HG03280 (cell line): Measurements from ENCODE around the gene CHMP2A.

ENCODE experiments used
- ATAC-seq: cut with Tn5 transposase; IDR thresholded peaks from one replicate; pipeline ENCODE4 v1.9.1; 2021; ENCODE audit warnings: mild to moderate bottlenecking, moderate library complexity; ENCODE audit not compliant: unreplicated experiment

Gene CHMP2A

DNA sequence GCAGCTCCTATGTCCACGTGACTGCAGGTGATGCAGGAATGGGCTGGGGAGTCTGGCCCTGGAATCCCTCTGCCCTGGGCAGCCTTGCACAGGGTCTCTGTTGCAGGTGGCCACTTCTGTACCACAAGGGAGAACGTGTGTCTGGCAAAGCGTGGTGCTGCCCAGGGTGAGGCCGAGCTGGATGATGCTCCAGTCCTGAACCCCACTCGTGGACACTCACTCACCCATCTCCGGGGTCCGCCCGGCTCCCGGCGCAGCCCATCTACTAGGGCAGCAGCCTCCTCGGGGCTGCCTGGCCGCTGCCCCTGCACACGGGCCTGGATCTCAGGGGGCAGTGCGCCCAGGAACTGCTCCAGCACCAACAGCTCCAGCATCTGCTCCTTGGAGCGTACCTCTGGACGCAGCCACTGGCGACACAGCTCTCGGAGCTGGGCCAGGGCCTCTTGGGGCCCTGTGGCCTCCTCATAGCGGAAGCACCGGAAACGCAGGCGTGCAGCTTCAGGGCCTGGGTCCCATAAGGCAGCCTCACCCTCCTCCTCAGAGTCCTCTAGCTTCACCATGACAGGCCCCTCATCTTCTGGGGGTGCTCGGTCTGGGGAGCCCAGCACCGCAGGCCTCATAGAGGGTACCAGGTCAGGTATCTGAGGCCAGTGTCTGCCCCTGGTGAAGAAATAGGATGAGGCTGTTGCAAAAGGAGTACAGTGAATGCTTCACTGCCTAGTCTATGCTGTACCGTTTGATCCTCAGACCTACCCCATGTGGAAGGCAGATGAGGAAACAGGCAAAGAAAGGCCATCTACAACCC lies 16.1 kb upstream of the CHMP2A start:
- ATAC-seq = no peak

DNA sequence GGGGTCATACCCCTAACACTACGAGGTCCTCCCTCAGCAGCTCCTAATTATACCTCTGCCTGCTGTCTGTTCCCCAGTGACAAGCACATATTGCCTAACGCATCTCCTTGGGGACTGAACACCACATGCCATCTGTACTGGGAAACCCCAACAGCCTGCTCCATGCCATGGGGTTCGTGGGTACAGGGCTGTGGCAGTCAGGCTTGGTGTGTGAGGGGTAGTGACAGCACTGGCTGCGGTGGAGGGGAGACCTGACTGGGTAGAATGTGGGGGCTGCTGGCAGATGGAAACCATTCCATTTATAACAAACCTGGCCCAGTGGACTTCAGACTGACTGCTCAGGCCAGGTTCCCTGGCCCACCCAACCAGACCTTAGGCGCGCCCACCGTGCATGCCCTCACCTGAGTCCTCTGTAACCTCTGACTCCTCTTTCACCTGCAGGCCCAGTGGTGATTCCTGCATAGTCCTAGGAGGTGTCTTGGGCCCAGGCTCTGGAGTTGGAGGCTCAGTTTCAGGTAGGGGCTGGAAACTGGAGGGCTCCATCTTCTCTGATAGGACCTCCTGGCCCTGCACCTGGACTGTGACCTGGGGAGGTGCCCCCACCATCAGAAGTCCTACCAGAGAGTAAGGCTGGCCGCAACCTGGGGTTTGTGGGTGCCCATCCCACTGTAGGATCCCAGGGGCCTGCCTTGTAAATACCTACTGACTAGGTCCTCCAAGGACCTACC lies 15.2 kb upstream of the CHMP2A start:
- no peak for ATAC-seq

DNA sequence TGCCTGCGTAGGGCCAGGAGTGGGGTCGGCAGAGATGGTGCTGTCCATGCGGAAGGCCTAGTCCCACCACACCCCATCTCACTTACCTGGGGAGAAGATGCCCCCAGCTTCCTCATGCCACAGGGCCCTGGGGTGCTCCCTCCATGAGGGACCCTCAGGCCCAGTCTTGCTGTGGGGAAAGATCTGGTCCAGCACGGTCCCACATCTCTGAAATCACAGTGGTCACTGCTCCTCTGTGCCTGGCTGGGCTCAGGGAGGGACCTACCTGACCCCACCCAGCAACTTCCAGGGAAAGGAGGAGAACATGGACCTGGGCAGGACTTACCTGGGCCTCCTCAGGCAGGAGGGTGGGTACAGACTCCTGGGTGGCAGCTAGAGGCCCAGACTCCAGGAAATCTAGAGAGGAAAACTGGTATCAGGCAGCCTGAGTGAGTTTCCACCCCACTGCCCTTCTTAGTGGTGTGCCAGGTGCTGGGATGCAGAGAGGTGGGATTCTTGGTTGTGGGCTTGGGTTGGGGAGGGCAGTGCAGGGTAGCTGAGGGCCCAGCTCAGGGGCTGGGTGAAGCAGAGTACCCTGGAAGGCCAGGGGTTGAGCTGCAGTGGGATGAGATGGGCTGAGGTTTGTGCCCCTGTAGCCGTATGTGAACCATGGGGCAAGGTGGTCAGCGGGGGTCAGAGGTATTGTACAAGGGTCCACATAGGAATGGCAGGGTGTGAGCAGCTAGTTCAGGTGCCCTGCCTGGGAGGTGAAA lies 14.5 kb upstream of the CHMP2A start:
- ATAC-seq = no peak

DNA sequence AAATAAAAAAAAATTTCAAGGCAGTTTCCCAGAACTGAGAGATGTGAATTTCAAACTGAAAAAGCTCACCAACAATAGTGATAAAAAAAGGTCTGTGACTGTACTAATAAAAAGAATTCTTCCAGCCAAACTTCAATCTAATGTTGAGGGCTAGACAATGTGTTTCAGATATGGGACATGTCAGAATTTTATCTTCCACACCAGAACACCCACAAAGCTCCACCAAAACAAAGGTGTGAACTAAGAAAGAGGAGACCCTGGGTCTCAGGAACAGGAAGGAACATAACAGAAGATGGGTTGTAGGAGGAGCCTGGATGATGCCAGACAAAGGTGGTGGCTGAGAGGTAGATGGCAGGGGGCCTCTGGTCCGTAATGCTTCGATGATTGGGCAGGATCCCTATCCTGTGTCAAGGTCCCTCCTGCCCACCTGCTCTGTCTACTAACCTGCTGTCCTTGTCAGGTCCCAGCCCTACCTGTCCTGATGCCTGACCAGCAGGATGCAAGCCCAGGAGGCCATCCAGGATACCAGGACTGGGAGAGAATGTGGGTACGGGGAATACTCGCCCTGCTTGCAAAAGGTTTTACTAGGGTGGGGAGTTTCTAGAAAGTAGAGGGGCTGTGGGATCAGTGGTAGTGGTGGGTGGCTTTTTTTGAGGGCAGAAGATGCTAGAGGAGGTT lies 13.7 kb upstream of the CHMP2A start:
- ATAC-seq = no peak

DNA sequence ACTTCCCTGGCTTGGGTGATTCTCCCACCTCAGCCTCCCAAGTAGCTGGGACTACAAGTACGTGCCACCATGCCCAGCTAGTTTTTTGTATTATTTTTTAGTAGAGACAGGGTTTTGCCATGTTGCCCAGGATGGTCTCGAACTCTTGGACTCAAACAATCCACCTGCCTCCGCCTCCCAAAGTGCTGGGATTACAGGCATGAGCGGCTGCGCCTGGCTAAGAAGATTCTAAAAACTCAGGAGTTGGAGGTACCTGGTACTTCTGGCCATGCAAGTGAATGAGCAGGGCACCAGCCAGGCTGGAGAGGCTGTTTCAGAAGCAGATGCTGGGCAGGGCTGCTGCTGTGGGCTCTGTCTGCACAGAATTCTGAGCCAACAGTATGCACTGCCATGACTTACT lies 12.1 kb upstream of the CHMP2A start:
- no peak for ATAC-seq

DNA sequence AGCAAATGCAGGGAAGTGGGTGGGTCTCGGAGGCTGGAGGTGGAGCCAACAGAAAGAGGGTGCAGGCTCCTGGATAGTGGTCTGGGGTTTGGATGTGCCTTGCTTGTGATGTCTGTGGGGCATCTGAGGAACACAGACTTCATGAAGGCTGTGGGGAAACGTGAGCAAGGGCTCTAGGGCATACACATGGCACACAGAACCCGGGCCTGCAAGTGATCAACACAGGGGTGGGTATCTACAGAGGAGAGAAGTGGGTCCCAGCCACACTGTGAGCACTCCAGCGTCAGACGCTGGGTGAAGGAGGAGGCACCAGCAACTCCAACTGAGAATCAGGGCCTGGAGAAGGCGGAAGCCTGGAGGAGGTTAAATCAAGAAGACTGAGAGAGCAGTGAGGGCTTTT lies 8.9 kb upstream of the CHMP2A start:
- no peak for ATAC-seq

DNA sequence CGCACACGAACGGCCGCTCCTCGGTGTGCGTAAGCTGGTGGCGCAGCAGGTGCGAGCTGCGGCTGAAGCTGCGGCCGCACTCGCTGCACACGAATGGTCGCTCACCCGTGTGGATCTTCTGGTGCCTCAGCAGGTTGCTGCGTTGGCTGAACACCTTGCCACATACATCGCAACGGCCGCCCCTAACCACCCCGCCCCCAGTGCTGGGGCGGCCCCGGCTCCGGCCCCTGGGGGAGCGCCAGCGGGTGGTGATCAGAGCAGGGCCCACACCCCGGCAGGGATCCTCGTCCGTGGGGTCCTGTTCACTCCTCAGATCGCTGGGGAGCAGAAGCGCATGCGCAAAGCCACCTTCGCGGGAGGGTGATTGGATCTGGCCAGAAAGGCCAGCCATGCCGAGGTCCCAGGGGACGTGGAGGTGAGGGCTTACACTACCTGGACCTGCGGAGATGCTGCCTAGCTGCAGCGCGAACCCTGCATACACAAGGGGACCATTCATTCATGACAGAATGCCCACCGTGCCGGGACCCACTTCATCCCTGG lies 8.2 kb upstream of the CHMP2A start:
- ATAC-seq = no peak

DNA sequence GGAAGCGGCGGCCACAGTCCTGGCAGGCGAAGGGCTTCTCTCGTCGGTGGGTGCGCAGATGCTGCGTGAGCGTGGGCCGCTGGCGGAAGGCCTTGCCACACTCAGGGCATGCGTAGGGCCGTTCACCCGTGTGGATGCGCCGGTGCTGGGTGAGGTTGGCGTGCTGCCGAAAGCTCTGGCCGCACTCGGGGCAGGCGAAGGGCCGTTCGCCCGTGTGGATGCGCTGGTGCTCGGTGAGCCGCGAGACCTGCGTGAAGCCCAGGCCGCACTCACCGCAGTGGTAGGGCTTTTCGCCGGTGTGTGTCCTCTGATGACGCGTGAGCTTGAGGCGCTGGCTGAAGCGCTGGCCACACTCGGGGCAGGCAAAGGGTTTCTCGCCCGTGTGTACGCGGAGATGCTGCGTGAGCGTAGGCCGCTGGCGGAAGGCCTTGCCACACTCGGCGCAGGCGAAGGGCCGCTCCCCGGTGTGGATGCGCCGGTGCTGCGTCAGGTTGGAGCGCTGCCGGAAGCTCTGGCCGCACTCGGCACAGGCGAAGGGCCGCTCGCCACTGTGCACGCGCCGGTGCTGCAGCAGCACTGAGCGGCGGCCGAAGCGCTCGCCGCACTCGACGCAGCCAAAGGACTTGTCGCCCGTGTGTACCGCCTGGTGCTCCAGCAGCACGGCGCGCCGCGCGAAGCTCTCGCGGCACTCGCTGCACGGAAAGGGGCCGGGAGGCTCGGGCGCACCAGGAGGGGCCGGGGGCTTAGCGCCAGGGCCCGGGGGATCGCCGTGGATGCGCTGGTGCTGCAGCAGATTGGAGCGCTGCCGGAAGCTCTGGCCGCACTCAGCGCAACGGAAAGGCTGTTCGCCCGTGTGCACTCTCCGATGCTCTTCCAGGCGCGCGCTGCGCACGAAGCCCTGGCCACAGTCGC lies 7.5 kb upstream of the CHMP2A start:
- ATAC-seq = no peak

DNA sequence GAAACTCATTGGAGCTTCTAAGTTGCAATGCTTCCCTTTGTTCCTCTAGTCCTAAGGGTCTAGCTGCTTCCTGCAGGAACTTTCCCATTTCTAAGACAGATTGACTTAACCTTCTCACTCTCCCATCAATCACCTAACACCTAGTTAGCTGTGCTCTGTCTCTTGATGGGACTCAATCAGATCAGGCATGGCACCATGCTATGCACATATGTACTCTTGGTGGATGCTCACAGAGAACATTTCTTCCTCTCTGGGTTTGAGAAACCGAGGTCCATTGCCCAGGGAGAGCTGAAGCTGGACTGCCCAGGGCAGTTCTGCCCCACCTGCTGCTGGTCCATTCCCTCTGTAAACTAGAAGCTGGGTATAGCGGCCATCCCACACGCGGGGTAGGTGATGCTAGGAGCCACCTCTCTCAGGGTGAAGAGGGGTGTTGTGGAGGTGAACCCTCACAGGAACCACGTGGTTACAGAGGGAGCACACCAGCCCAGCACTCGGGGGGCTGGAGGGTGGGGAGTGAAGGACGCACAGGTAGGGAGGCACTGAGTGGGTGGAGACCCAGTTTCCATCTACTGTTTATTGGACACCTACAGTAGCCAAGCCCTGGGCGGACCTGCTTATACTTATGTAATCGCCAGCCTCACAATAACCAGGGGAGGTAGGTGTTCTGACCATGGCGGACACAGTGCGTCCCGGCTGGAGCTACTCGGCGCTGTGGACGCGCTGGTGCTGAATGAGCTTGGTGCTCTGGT lies 6.6 kb upstream of the CHMP2A start:
- ATAC-seq = no peak

DNA sequence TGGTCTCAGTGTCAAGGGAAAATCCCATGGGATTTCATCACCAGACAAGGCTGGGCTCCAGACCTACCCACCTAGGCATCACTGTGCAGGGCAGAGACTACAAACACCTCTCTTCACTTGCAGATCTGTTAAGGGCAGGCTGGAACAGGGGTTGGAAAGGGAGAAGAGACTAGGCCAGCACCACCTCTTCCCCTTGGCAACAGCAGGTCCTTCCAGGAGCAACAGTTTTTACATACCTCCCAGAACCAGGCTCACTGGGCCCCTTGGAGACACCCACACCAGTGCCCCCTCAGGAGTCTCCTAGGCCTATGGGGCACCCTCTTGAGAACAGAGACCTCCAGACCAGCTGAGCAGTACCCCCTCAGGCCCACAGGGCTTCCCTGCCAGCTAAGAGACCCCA lies 6.0 kb upstream of the CHMP2A start:
- ATAC-seq = no peak

DNA sequence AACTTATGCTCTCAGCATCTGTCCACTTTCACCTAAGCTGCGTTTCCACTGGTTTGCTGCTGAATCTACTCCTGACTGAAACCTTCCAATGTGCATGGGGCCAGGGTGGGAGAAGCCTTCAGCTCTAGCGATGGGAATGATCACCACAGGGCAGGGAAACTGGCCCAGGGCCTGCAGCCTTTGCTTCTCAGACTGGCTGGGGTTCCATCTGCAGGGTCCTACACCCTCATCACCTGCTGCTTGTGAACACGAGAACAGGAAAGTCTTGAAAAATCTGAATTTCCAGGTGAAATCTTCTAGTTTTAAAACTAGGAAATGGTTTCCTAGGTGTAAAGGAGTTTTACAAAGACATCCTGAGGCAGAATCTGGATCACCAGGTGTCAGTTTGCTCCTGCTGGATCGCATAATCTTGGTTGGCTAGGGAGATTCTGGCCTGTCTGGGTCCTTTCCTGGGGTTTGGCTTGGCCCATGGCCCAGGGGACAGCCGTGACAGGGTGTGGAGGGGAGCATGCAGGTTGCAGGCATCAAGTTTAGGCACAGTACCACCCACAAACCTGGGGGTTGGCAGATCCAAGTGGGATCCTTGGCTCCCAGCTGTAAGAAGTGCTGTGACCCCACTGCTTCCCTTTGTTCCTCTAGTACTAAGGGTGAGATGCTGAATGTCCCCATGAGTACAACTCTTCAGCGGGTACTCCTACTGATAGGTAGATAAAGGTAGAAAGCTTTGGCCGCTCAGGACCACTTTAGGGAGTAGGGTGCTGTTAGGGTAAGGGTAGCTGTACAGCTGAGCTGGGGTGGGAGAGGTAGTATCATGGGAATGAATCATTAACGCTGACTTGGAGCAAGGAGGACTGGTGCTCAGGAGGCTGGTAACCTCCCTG lies 5.3 kb upstream of the CHMP2A start:
- no peak for ATAC-seq

DNA sequence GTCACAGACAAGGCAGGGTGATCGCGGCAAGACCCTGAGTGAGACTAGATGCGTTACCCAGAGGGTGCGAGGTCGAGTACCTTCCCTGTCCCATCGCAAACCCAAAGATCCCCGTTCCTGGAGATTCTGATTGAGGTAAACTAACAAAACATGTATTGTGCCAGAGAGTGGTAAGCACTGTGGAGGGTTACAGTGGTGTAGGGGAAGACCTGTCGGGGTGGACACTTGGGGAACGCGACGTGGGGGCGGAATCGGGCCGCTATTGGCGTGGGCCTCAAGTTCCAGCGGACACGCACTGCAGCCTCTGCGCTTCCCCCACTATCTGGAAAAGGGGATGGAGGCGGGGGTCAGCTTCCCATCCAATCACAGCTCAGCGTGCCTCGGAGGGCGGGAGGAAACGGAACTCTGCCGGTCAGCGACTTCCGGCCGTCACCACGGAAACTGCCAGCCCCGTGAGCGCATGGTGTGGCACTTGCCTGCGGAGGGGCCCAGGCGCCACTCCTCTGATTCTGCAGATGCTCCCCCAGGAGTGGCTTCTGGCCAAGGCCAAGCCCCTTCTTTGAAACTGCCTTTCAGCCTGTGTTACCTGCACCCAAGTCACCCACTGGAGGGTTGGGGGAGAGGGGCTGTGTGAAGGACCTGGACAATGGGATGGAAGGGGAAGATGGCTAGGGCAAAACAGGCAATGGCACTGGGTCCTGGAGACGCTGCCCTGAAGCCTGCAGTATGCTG lies 4.5 kb upstream of the CHMP2A start:
- ATAC-seq = no peak

DNA sequence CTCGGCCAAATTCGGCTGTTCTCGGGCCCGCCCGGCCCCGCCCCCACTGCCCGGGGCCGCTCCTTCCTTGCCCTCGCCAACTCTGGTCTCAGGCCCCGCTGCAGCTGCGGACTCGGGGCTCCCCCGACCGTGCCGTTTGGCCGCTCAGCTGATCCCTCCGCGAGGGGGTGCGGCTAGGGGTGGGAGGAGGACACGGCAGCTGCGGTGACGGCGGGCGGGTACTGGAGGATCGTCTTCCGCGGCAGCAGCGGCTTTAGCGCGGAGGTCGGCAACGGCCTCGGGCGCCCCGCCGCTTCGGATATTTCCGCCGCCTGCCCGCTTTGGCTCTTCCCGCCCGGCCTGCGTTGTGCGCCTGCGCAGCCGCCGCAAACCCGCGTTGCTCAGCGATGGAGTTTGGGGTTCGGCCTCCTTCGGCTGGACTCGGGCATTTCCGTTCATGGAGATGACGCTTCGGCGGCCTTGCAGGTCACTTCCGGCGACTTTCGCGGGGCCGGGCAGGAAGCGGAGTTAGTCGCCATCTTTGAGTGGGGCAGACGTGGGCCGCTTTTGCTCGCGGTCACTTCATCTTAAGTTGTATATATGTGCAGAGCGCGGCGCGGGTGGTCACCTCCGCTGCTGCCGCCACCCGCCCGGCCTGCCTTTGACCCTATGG lies 3.8 kb upstream of the CHMP2A start:
- ATAC-seq = peak; percentile 57

DNA sequence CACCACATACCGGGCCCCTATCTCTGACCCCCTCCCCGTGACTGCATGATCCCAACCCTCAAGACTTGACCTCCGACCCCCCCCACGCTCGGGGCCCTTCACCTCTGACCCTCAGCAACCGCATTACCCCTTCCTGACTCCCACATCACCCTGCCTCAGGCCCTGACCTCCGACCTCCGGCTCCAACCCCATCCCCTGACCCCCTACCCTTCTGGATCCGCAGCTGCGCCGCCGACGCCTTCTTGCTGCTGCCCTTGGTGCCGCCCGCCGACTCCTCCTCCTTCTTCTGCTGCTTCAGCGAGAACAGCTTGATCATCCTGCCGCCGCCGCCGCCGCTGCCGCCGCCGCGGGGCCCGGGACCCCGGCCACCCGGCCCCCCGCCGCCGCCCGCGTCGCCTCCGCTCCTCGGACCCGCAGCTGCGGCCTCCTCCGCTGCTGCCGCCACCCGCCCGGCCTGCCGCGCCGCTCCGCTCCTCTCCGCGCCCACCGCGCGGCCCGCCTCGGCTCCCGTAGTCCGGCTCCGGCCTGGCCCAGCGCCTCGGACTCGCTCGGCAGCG lies 3.2 kb upstream of the CHMP2A start, which contains the start of gene UBE2M:
TSS of gene UBE2M (minus strand) at position 546 of the 557 bp plus-strand sequence. CDS start at position 316, 230 bp downstream.
- peak; percentile 2 for ATAC-seq

DNA sequence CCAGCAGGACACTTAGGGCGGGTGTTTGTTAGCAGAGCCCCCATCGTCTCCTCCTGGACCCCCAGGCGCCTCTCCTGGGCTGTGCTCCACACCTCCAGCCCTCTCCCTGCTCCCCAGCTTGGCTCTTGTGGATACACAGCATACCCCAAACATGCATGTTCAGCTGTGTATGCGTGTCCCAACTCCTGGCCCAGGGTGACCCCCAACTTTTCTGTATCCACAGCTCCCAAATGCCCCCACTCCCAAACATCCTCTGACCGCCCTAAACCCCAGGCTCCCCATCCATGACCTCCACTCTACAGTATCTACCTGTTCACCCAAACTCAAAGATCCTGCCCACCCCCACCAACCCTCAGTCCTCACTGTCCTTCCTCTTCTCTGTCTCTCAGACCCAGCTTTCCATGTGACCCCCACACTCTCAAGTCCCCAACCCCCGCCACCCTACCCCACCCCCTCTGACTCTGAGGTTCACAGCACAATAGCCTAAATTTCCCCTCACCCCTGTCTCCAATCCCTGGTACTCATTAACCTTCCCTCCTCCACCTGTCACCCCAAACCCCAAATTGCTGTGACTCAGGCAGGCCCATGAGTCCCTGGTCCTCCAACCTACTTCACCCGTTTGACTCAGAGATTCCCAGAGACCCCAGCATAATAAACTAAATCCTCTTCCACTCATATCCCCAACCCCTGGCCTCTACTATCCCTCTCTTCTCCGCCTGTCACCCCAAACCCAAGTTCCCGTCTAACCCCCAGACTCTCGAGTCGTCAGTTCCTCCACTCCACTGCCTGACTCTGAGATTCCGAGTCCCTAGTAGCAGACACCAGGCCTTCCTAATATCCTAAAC lies 2.5 kb upstream of the CHMP2A start:
- no peak for ATAC-seq
